HepG2 (cell line): Measurements from ENCODE around the gene KIF1B. TPM values are rescaled to one million over a fixed set of nuclear protein-coding genes. Genes with fewer than 3 reads are reported as not detected.
"Not testable (repeated sequence)": the region's sequence is repeated elsewhere in the genome, so short reads cannot be mapped to it uniquely, and the experiment has no call there.

Experiments
- ATAC-seq: fragments of 200-7000 bp; cut with Tn5 transposase; 3 replicates; pipeline ENCODE4 v1.9.1; 2020; ENCODE audit warnings: mild to moderate bottlenecking, moderate library complexity
- BruUV-seq: library from RNA; stranded (reverse); fragments of 400-500 nt; replicated peaks from 2 replicates; lab custom pipeline; 2021; lab: Mats Ljungman, UMichigan
- CTCF ChIA-PET: fragments of 300-600 bp; formaldehyde crosslinking; extraction: SDS; loops from one replicate; lab custom pipeline; 2021; ENCODE audit warnings: low total read pairs, inconsistent platforms, low intra/inter-chr PET ratio; lab: Yijun Ruan, JAX
- POLR2A ChIA-PET: fragments of 350-600 bp; sonication (Branson Sonifier 250); formaldehyde crosslinking; loops from one replicate; lab custom pipeline; 2020; ENCODE audit warnings: antibody characterized with exemption, inconsistent platforms; lab: Yijun Ruan, JAX
- DNase-seq: peaks from one replicate; pipeline ENCODE4 v3.0.0-alpha.2; 2015; ENCODE audit warnings: low spot score
- FAIRE-seq: peaks from 3 replicates; lab custom pipeline; 2011; peaks lifted over from hg19 to GRCh38; lab: Jason Lieb, UNC
- H2AFZ ChIP-seq: one replicate; pipeline ENCODE4 v1.6.1; 2011; ENCODE audit warnings: low read length, inconsistent platforms
- H3K27ac ChIP-seq: fragments of 300-600 bp; 3 replicates; pipeline ENCODE4 v1.8.0; 2011; ENCODE audit warnings: mixed run types, mild to moderate bottlenecking, mixed read lengths, low read length, inconsistent platforms; ENCODE audit not compliant: insufficient read depth; ENCODE audit errors: extremely low read length
- H3K27me3 ChIP-seq, 2 experiments: fragments of 200-600 bp in 1 of 2; 2 replicates in 1 of 2; 3 replicates in 1 of 2; pipeline versions ENCODE4 v1.6.0 to v1.8.0; 2011; ENCODE audit warnings: low read length in 2 of 2, mild to moderate bottlenecking in 2 of 2, moderate library complexity in 2 of 2, inconsistent platforms in 1 of 2; ENCODE audit not compliant: insufficient read depth in 2 of 2, control insufficient read depth in 1 of 2
- H3K36me3 ChIP-seq, 2 experiments: fragments of 200-600 bp in 1 of 2; replicated peaks in 1 of 2; 2 replicates in 1 of 2; 3 replicates in 1 of 2; pipeline versions ENCODE4 v1.5.1 to v1.8.0; 2011; ENCODE audit warnings: low read length in 2 of 2, inconsistent platforms in 1 of 2; ENCODE audit not compliant: insufficient read depth in 2 of 2, control insufficient read depth in 1 of 2
- H3K4me1 ChIP-seq: 2 replicates; pipeline ENCODE4 v1.5.1; 2012; ENCODE audit warnings: low read length, inconsistent platforms; ENCODE audit not compliant: insufficient read depth
- H3K4me2 ChIP-seq: 2 replicates; pipeline ENCODE4 v1.6.0; 2011; ENCODE audit warnings: low read depth, low read length, inconsistent platforms
- H3K4me3 ChIP-seq, 3 experiments: fragments of 200-600 bp in 1 of 3; sonication (generic), shearing (Covaris generic) in 1 of 3; replicated peaks in 1 of 3; 2 replicates each; pipeline ENCODE4 v1.5.1; 2011 to 2016; ENCODE audit warnings: low read length in 3 of 3, inconsistent platforms in 2 of 3, low read depth in 2 of 3, mild to moderate bottlenecking in 2 of 3, control low read depth in 1 of 3, mixed read lengths in 1 of 3; ENCODE audit not compliant: insufficient read depth in 1 of 3
- H3K79me2 ChIP-seq: one replicate; pipeline ENCODE4 v1.6.1; 2011; ENCODE audit warnings: low read length, inconsistent platforms; ENCODE audit not compliant: insufficient read depth
- H3K9ac ChIP-seq: 2 replicates; pipeline ENCODE4 v1.6.0; 2011; ENCODE audit warnings: mild to moderate bottlenecking, low read depth, low read length, inconsistent platforms; ENCODE audit not compliant: insufficient read depth
- H3K9me3 ChIP-seq: 2 replicates; pipeline ENCODE4 v1.5.1; 2012; ENCODE audit warnings: mild to moderate bottlenecking, low read length
- H4K20me1 ChIP-seq: 2 replicates; pipeline ENCODE4 v1.6.0; 2011; ENCODE audit warnings: inconsistent platforms, mild to moderate bottlenecking, low read length, moderate library complexity; ENCODE audit not compliant: insufficient read depth
- GATAD2A ChIP-seq: IDR thresholded peaks from 2 replicates; pipeline ENCODE4 v1.6.1; 2016
- NR2F6 ChIP-seq, 2 experiments: IDR thresholded peaks; 2 replicates each; pipeline ENCODE4 v1.6.1; 2016; ENCODE audit warnings: antibody characterized with exemption in 1 of 2, mild to moderate bottlenecking in 1 of 2
- ZNF296 ChIP-seq: sonication (generic); formaldehyde crosslinking; conservative IDR thresholded peaks from 2 replicates; pipeline ENCODE4 v1.5.0; 2020; ENCODE audit warnings: mild to moderate bottlenecking, missing genetic modification reagents
- WGBS: methylation state at CpG from one replicate; pipeline ENCODE4 v1.1.6; 2017; ENCODE audit warnings: low lambda C conversion rate; 5-methylcytosine and 5-hydroxymethylcytosine counted together
- in situ Hi-C: cut with HindIII; loops from 2 replicates; pipeline ENCODE4 v1.10.0; 2017; ENCODE audit warnings: low pct_unique_long_range_greater_than_20kb; ENCODE audit not compliant: extremely low pct_ligation_motif_present
- intact Hi-C: fragments of 100-400 bp; cut with micrococcal nuclease; formaldehyde crosslinking; loops from one replicate; pipeline ENCODE4 v1.10.0; 2022; ENCODE audit not compliant: unreplicated experiment
- polyA plus RNA-seq, 8 experiments: library from polyadenylated mRNA; depleted of rRNA in 3 of 8; stranded (reverse) in 7 of 8; unstranded in 1 of 8; fragments of >200 nt; fragmentation: Illumina TruSeq in 4 of 8; extraction: Trizol in 4 of 8; gene quantifications; 2 replicates each; pipeline versions ENCODE4 v1.2.1 to v1.2.3, GENCODE V29; 2011 to 2016; ENCODE audit warnings: low read depth in 4 of 8, missing spikeins in 1 of 8, mixed read lengths in 1 of 8; ENCODE audit not compliant: insufficient read depth in 1 of 8
- total RNA-seq, 5 experiments: library from RNA; depleted of rRNA; stranded (reverse); fragments of >200 nt; fragmentation: Illumina TruSeq; extraction: Trizol; gene quantifications; 2 replicates each; pipeline ENCODE4 v1.2.3, GENCODE V29; 2016; ENCODE audit warnings: low read depth in 1 of 5
- TF ChIP-seq, protein P1 (sequence below): sonication (generic); formaldehyde crosslinking; IDR thresholded peaks from 2 replicates; pipeline ENCODE4 v1.4.0; 2020; ENCODE audit warnings: mild to moderate bottlenecking, missing genetic modification reagents
- TF ChIP-seq, protein P2 (sequence below): IDR thresholded peaks from 2 replicates; pipeline ENCODE4 v1.6.1; 2018; ENCODE audit warnings: missing genetic modification reagents
- TF ChIP-seq, protein P3 (sequence below): sonication (generic); formaldehyde crosslinking; IDR thresholded peaks from 2 replicates; pipeline ENCODE4 v1.8.1; 2023; ENCODE audit warnings: mild to moderate bottlenecking, inconsistent platforms, moderate library complexity, missing genetic modification reagents, borderline replicate concordance
- TF ChIP-seq, protein P4 (sequence below): sonication (generic); formaldehyde crosslinking; IDR thresholded peaks from 2 replicates; pipeline ENCODE4 v1.8.1; 2023; ENCODE audit warnings: missing genetic modification reagents, inconsistent platforms, borderline replicate concordance
- TF ChIP-seq, protein P5 (sequence below): IDR thresholded peaks from 2 replicates; pipeline ENCODE4 v1.4.0; 2020; ENCODE audit warnings: mild to moderate bottlenecking, missing genetic modification reagents

Gene KIF1B
- total and polyA plus RNA-seq, 2 of the 13 experiments (the other 11 are each of a cell fraction or from before 2014, with no cell fraction given), result 26.7 to 32.5 TPM

DNA sequence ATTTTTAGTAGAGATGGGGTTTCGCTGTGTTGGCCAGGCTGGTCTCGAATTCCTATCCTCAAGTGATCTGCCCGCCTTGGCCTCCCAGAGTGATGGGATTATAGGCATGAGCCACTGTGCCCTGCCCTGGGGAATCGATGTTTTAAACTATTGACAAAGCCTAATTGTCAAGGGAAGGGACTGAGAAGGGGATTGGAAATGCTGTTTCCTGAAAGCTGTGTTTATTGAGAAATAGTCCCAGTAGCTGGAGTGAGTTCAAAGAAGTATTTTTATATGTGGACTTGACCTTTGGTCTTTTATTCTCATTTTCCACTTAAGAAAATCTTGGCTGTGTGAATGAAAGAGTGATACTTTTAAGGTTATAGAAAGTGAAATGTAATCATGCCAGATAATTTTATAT is 47.5 kb downstream of the KIF1B start (continued):
- TF ChIP-seq, protein P1, sequence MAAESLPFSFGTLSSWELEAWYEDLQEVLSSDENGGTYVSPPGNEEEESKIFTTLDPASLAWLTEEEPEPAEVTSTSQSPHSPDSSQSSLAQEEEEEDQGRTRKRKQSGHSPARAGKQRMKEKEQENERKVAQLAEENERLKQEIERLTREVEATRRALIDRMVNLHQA (CRISPR knock-in tag), result no peak
- TF ChIP-seq ZNF296 (CRISPR knock-in tag) (no peak), GATAD2A (CRISPR knock-in tag) (0 out of 2 replicates have a peak, but pooled peaks have one; percentile 16), NR2F6 (IDR thresholded peaks at IDR 0.05) (no peak), NR2F6 (CRISPR knock-in tag; IDR thresholded peaks at IDR 0.05) (no peak)
- TF ChIP-seq, protein P2, sequence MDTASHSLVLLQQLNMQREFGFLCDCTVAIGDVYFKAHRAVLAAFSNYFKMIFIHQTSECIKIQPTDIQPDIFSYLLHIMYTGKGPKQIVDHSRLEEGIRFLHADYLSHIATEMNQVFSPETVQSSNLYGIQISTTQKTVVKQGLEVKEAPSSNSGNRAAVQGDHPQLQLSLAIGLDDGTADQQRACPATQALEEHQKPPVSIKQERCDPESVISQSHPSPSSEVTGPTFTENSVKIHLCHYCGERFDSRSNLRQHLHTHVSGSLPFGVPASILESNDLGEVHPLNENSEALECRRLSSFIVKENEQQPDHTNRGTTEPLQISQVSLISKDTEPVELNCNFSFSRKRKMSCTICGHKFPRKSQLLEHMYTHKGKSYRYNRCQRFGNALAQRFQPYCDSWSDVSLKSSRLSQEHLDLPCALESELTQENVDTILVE (CRISPR knock-in tag), result no peak
- TF ChIP-seq, protein P3, sequence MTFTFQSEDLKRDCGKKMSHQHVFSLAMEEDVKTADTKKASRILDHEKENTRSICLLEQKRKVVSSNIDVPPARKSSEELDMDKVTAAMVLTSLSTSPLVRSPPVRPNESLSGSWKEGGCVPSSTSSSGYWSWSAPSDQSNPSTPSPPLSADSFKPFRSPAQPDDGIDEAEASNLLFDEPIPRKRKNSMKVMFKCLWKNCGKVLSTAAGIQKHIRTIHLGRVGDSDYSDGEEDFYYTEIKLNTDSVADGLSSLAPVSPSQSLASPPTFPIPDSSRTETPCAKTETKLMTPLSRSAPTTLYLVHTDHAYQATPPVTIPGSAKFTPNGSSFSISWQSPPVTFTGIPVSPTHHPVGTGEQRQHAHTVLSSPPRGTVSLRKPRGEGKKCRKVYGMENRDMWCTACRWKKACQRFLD (CRISPR knock-in tag), result no peak
- TF ChIP-seq, protein P4, sequence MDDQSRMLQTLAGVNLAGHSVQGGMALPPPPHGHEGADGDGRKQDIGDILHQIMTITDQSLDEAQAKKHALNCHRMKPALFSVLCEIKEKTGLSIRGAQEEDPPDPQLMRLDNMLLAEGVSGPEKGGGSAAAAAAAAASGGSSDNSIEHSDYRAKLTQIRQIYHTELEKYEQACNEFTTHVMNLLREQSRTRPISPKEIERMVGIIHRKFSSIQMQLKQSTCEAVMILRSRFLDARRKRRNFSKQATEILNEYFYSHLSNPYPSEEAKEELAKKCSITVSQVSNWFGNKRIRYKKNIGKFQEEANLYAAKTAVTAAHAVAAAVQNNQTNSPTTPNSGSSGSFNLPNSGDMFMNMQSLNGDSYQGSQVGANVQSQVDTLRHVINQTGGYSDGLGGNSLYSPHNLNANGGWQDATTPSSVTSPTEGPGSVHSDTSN (CRISPR knock-in tag), result no peak
- TF ChIP-seq, protein P5, sequence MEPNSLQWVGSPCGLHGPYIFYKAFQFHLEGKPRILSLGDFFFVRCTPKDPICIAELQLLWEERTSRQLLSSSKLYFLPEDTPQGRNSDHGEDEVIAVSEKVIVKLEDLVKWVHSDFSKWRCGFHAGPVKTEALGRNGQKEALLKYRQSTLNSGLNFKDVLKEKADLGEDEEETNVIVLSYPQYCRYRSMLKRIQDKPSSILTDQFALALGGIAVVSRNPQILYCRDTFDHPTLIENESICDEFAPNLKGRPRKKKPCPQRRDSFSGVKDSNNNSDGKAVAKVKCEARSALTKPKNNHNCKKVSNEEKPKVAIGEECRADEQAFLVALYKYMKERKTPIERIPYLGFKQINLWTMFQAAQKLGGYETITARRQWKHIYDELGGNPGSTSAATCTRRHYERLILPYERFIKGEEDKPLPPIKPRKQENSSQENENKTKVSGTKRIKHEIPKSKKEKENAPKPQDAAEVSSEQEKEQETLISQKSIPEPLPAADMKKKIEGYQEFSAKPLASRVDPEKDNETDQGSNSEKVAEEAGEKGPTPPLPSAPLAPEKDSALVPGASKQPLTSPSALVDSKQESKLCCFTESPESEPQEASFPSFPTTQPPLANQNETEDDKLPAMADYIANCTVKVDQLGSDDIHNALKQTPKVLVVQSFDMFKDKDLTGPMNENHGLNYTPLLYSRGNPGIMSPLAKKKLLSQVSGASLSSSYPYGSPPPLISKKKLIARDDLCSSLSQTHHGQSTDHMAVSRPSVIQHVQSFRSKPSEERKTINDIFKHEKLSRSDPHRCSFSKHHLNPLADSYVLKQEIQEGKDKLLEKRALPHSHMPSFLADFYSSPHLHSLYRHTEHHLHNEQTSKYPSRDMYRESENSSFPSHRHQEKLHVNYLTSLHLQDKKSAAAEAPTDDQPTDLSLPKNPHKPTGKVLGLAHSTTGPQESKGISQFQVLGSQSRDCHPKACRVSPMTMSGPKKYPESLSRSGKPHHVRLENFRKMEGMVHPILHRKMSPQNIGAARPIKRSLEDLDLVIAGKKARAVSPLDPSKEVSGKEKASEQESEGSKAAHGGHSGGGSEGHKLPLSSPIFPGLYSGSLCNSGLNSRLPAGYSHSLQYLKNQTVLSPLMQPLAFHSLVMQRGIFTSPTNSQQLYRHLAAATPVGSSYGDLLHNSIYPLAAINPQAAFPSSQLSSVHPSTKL, result 0 out of 2 replicates have a peak, but pooled peaks have one; percentile 11

DNA sequence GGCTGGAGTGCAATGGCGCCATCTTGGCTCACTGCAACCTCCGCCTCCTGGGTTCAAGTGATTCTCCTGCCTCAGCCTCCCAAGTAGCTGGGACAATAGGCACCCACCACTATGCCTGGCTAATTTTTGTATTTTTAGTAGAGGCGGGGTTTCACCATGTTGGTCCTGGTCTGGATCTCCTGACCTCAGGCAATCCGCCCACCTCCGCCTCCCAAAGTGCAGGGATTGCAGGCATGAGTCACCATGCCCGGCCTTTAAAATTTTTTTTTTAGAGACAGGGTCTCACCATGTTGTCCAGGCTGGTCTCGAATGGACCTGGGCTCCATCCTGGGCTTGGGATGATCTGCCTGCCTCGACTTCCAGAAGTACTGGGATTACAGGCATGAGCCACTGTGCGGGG is 49.2 kb downstream of the KIF1B start:
- H3K27me3 ChIP-seq, POLR2A ChIA-PET, BruUV-seq, ATAC-seq, in situ Hi-C loops, H3K79me2 ChIP-seq, FAIRE-seq, DNase-seq, H4K20me1 ChIP-seq, H3K9me3 ChIP-seq, H3K27ac ChIP-seq, CTCF ChIA-PET, H2AFZ ChIP-seq, intact Hi-C loops, H3K9ac ChIP-seq, H3K4me2 ChIP-seq, H3K4me3 ChIP-seq: not testable (repeated sequence)
- WGBS, result 94% methylated on average over 9 of the region's 9 CpGs
- Histone ChIP-seq H3K4me1 (peaks cover 14% of the 10 kb centered on the region), H3K36me3 (peaks cover 8 to 37% of the 10 kb centered on the region in 2 experiments)
